ENCODE measurements around the gene MAML3. TPM values are rescaled to one million over a fixed set of nuclear protein-coding genes. Genes with fewer than 3 reads are reported as not detected.
A peak's percentile ranks its signal among the peaks of the same experiment; 100 is the strongest.

The MAML3 gene
- total and polyA plus RNA-seq, 2 experiments from 2014 or later = 1.7 to 6.5 TPM

DNA sequence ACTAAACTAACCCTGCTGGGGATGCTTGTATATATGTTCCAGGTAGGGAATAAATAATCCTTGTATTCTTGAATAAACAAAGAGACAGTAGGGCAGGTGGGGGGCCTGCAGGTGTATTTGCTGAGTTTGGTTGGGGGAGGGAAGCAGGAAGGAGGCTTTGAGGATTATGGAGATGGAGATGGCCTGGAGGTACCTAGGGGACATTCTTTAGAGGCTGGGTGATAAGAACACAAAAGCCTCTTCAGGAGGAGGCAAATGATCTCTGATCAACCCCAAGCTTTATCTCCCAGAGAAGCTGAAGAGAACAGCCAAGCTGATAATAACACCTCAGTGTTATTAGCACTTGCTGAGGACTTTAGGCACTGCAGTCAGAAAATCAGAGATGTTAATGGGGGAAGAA, 300.7 kb downstream of the MAML3 start:
- H2AFZ ChIP-seq = no peak overlapping the region
- H3K27ac ChIP-seq (ENCODE audit: low read depth) = peak overlapping the region; percentile 46; the same call in 1 of the 2 replicates
- DNase-seq (ENCODE audit: low spot score) (peak; percentile 66), ATAC-seq (peak; percentile 86)
- TF ChIP-seq STAT1 (IDR thresholded peaks at IDR 0.05; ENCODE audit: unreplicated experiment) (no peak), ZNF114 (CRISPR knock-in tag; IDR thresholded peaks at IDR 0.05) (no peak), POLR2AphosphoS5 (IDR thresholded peaks at IDR 0.05; ENCODE audit: low read depth) (no peak), NANOG (IDR thresholded peaks at IDR 0.05; ENCODE audit: borderline replicate concordance) (peak; percentile 6; the same call in 1 of the 2 replicates), EZH2 (IDR thresholded peaks at IDR 0.05; ENCODE audit: low read depth, unreplicated experiment) (no peak), EZH2phosphoT487 (IDR thresholded peaks at IDR 0.05; ENCODE audit: unreplicated experiment) (no peak), REST (IDR thresholded peaks at IDR 0.05; ENCODE audit: unreplicated experiment) (no peak), CREB1 (CRISPR knock-in tag; IDR thresholded peaks at IDR 0.05; ENCODE audit: low read depth) (0 out of 2 replicates have a peak, but pooled peaks have one; percentile 31)
- TF ChIP-seq, protein P1, sequence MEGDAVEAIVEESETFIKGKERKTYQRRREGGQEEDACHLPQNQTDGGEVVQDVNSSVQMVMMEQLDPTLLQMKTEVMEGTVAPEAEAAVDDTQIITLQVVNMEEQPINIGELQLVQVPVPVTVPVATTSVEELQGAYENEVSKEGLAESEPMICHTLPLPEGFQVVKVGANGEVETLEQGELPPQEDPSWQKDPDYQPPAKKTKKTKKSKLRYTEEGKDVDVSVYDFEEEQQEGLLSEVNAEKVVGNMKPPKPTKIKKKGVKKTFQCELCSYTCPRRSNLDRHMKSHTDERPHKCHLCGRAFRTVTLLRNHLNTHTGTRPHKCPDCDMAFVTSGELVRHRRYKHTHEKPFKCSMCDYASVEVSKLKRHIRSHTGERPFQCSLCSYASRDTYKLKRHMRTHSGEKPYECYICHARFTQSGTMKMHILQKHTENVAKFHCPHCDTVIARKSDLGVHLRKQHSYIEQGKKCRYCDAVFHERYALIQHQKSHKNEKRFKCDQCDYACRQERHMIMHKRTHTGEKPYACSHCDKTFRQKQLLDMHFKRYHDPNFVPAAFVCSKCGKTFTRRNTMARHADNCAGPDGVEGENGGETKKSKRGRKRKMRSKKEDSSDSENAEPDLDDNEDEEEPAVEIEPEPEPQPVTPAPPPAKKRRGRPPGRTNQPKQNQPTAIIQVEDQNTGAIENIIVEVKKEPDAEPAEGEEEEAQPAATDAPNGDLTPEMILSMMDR (conservative IDR thresholded peaks at IDR 0.05; ENCODE audit: low read depth in 2 of 2) = no peak
- TF ChIP-seq, protein P2, sequence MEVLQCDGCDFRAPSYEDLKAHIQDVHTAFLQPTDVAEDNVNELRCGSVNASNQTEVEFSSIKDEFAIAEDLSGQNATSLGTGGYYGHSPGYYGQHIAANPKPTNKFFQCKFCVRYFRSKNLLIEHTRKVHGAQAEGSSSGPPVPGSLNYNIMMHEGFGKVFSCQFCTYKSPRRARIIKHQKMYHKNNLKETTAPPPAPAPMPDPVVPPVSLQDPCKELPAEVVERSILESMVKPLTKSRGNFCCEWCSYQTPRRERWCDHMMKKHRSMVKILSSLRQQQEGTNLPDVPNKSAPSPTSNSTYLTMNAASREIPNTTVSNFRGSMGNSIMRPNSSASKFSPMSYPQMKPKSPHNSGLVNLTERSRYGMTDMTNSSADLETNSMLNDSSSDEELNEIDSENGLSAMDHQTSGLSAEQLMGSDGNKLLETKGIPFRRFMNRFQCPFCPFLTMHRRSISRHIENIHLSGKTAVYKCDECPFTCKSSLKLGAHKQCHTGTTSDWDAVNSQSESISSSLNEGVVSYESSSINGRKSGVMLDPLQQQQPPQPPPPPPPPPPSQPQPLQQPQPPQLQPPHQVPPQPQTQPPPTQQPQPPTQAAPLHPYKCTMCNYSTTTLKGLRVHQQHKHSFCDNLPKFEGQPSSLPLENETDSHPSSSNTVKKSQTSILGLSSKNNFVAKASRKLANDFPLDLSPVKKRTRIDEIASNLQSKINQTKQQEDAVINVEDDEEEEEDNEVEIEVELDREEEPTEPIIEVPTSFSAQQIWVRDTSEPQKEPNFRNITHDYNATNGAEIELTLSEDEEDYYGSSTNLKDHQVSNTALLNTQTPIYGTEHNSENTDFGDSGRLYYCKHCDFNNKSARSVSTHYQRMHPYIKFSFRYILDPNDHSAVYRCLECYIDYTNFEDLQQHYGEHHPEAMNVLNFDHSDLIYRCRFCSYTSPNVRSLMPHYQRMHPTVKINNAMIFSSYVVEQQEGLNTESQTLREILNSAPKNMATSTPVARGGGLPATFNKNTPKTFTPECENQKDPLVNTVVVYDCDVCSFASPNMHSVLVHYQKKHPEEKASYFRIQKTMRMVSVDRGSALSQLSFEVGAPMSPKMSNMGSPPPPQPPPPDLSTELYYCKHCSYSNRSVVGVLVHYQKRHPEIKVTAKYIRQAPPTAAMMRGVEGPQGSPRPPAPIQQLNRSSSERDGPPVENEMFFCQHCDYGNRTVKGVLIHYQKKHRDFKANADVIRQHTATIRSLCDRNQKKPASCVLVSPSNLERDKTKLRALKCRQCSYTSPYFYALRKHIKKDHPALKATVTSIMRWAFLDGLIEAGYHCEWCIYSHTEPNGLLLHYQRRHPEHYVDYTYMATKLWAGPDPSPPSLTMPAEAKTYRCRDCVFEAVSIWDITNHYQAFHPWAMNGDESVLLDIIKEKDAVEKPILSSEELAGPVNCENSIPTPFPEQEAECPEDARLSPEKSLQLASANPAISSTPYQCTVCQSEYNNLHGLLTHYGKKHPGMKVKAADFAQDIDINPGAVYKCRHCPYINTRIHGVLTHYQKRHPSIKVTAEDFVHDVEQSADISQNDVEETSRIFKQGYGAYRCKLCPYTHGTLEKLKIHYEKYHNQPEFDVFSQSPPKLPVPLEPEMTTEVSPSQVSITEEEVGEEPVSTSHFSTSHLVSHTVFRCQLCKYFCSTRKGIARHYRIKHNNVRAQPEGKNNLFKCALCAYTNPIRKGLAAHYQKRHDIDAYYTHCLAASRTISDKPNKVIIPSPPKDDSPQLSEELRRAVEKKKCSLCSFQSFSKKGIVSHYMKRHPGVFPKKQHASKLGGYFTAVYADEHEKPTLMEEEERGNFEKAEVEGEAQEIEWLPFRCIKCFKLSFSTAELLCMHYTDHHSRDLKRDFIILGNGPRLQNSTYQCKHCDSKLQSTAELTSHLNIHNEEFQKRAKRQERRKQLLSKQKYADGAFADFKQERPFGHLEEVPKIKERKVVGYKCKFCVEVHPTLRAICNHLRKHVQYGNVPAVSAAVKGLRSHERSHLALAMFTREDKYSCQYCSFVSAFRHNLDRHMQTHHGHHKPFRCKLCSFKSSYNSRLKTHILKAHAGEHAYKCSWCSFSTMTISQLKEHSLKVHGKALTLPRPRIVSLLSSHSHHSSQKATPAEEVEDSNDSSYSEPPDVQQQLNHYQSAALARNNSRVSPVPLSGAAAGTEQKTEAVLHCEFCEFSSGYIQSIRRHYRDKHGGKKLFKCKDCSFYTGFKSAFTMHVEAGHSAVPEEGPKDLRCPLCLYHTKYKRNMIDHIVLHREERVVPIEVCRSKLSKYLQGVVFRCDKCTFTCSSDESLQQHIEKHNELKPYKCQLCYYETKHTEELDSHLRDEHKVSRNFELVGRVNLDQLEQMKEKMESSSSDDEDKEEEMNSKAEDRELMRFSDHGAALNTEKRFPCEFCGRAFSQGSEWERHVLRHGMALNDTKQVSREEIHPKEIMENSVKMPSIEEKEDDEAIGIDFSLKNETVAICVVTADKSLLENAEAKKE (CRISPR knock-in tag; IDR thresholded peaks at IDR 0.05) = peak; percentile 100
- TF ChIP-seq, protein P3, sequence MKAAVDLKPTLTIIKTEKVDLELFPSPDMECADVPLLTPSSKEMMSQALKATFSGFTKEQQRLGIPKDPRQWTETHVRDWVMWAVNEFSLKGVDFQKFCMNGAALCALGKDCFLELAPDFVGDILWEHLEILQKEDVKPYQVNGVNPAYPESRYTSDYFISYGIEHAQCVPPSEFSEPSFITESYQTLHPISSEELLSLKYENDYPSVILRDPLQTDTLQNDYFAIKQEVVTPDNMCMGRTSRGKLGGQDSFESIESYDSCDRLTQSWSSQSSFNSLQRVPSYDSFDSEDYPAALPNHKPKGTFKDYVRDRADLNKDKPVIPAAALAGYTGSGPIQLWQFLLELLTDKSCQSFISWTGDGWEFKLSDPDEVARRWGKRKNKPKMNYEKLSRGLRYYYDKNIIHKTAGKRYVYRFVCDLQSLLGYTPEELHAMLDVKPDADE (IDR thresholded peaks at IDR 0.05) = no peak; the same call in 1 of the 2 replicates
- H3K36me3 ChIP-seq (ENCODE audit: insufficient read depth) = no peaks in the 10 kb centered on the region
- Mint-ChIP-seq H3K4me3 (peak overlapping the region; percentile 11; the same call in 1 of the 3 replicates), H3K36me3 (ENCODE audit: low read depth) (no peaks in the 10 kb centered on the region), H3K4me1 (peaks cover 71% of the 10 kb centered on the region), H3K9me3 (no peaks in the 10 kb centered on the region), H3K27me3 (ENCODE audit: insufficient read depth, low read depth, poor library complexity) (no peaks in the 10 kb centered on the region), H3K27ac (peak overlapping the region; percentile 18; the same call in 1 of the 2 replicates)
- H3F3A ChIP-seq (replicated peaks; ENCODE audit: low read depth) = no peaks in the 10 kb centered on the region; the same call in 1 of the 2 replicates
- peaks cover 70% of the 10 kb centered on the region for H3K4me1 ChIP-seq (ENCODE audit: insufficient read depth)
- H3K9me2 ChIP-seq (ENCODE audit: insufficient read depth) = no peaks in the 10 kb centered on the region
- no peaks in the 10 kb centered on the region for H3K79me2 ChIP-seq (replicated peaks; ENCODE audit: insufficient read depth)
- peak overlapping the region; percentile 30; the same call in 1 of the 2 replicates for H3K4me2 ChIP-seq
- no peaks in the 10 kb centered on the region for H3K27me3 ChIP-seq (ENCODE audit: insufficient read depth)
- no peak overlapping the region; the same call in 1 of the 2 replicates for H3K4me3 ChIP-seq
- no peaks in the 10 kb centered on the region for H4K20me1 ChIP-seq (replicated peaks; ENCODE audit: insufficient read depth)
